Measurements from ENCODE around the gene GAK.
"Not testable (repeated sequence)": the region's sequence is repeated elsewhere in the genome, so short reads cannot be mapped to it uniquely, and the experiment has no call there.

The GAK gene

DNA sequence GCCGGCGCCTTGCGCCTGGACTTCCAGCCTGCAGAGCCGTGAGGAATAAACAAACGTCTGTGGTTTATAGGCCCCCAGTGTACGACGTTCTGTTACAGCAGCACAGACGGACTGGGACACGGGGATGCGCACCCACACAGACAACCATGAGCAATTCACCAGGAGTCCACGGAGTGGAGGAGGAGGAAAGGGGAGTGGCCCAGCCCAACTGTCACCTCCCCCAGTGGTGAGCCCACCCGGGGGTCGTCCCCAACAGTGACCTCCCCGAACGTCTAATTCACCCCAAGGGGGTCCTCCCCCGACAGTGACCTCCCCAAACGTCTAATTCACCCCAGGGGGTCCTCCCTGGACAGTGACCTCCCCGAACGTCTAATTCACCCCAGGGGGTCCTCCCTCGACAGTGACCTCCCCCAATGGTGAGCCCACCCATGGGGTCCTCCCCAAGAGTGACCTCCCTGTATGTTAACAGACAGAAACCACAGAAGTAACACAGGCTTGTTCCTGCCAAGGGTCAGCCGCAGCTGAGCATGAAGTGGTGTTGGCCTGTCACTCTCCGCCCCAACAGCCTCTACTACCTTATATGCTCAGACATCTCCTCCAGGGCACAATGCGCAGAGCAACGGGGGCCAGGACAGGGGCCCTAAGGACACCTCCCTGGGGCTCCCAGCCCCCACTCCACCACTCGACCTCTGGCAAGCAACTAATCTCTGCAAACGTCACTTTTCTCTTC, 6.2 kb downstream of the GAK start:
- TF ChIP-seq CTCF (IDR thresholded peaks at IDR 0.05; ENCODE audit: low read depth, low read length, missing control alignments): no peak
- H3K27ac ChIP-seq: no peak overlapping the region
- H3K4me3 ChIP-seq (ENCODE audit: low read depth, low read length): no peak overlapping the region
- in situ Hi-C loops (cut with HindIII; ENCODE audit: low pct_ligation_motif_present, low sequenced_read_pairs): no loop called here
- no peaks in the 10 kb centered on the region for H3K36me3 ChIP-seq (replicated peaks)
- DNase-seq: no peak
- no peaks in the 10 kb centered on the region for H3K27me3 ChIP-seq (replicated peaks)

- TF ChIP-seq CTCF (IDR thresholded peaks at IDR 0.05; ENCODE audit: low read depth, low read length, missing control alignments): no peak
- no peak overlapping the region for H3K4me3 ChIP-seq (ENCODE audit: low read depth, low read length)
- DNase-seq: no peak
- in situ Hi-C loops (cut with HindIII; ENCODE audit: low pct_ligation_motif_present, low sequenced_read_pairs): no loop called here
- no peaks in the 10 kb centered on the region for H3K36me3 ChIP-seq (replicated peaks)
- no peak overlapping the region for H3K27ac ChIP-seq
- H3K27me3 ChIP-seq (replicated peaks): no peaks in the 10 kb centered on the region
These were observed 6.9 kb downstream of the GAK start for GRCh38 chr4:925171-925570.

- Histone ChIP-seq H3K36me3 (replicated peaks) (no peaks in the 10 kb centered on the region), H3K4me3 (ENCODE audit: low read depth, low read length) (no peak overlapping the region), H3K27ac (peak overlapping the region; percentile 32), H3K27me3 (replicated peaks) (no peaks in the 10 kb centered on the region)
- in situ Hi-C loops (cut with HindIII; ENCODE audit: low pct_ligation_motif_present, low sequenced_read_pairs): no loop called here
- peak; percentile 43 for DNase-seq
- TF ChIP-seq CTCF (IDR thresholded peaks at IDR 0.05; ENCODE audit: low read depth, low read length, missing control alignments): no peak
These were observed 7.7 kb downstream of the GAK start for GRCh38 chr4:924107-925096.

GRCh38 chr4:921830-922331, 10.2 kb downstream of the GAK start:
- no peak for TF ChIP-seq CTCF (IDR thresholded peaks at IDR 0.05; ENCODE audit: low read depth, low read length, missing control alignments)
- no peak for DNase-seq
- H3K27ac ChIP-seq: no peak overlapping the region
- in situ Hi-C loops (cut with HindIII; ENCODE audit: low pct_ligation_motif_present, low sequenced_read_pairs): no loop called here
- no peaks in the 10 kb centered on the region for H3K27me3 ChIP-seq (replicated peaks)
- H3K4me3 ChIP-seq (ENCODE audit: low read depth, low read length): no peak overlapping the region
- H3K36me3 ChIP-seq (replicated peaks): no peaks in the 10 kb centered on the region

DNA sequence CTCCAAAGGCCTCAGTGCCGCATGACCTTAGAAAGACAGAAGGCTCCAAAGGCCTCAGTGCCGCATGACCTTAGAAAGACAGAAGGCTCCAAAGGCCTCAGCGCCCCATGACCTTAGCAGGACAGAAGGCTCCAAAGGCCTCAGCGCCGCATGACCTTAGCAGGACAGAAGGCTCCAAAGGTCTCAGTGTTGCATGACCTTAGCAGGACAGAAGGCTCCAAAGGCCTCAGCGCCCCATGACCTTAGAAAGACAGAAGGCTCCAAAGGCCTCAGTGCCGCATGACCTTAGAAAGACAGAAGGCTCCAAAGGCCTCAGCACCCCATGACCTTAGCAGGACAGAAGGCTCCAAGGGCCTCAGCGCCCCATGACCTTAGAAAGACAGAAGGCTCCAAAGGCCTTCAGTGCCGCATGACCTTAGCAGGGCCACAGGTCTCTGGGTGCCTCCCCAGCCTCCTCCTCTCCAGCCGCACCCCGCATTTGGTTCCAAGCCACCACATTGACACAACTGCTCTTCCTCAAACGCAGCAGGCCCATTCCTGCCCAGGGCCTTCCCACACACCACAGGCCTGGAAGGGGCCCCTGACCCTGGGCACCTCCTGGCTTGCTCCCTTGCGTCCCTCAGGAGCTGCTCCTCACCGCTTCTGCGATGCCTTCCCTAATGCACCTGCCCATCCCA, 13.0 kb downstream of the GAK start:
- H3K27me3 ChIP-seq (replicated peaks); H3K4me3 ChIP-seq (ENCODE audit: low read depth, low read length); H3K36me3 ChIP-seq (replicated peaks); in situ Hi-C loops (cut with HindIII; ENCODE audit: low pct_ligation_motif_present, low sequenced_read_pairs); DNase-seq; H3K27ac ChIP-seq: not testable (repeated sequence)

GRCh38 chr4:918591-918990, 13.5 kb downstream of the GAK start:
- in situ Hi-C loops (cut with HindIII; ENCODE audit: low pct_ligation_motif_present, low sequenced_read_pairs); H3K36me3 ChIP-seq (replicated peaks); H3K4me3 ChIP-seq (ENCODE audit: low read depth, low read length); H3K27me3 ChIP-seq (replicated peaks); DNase-seq; H3K27ac ChIP-seq: not testable (repeated sequence)

Measured in brain microvascular endothelial cell (primary cell).